ENCODE results near the gene HAX1. TPM values are rescaled to one million over a fixed set of nuclear protein-coding genes. Genes with fewer than 3 reads are reported as not detected.

HAX1 gene
- total RNA-seq, 1 donor from 2014 or later = 80.2 TPM

Other genes starting within 250 kb of the HAX1 start
- under 0.01 TPM in 2 replicates for gene NUP210L, start 117.6 kb upstream of the HAX1 start, total RNA-seq
- 298 and 390 TPM in 2 replicates for gene TPM3, start 80.5 kb upstream of the HAX1 start, total RNA-seq
- not detected in 2 replicates for gene CFAP141, start 66.3 kb upstream of the HAX1 start, total RNA-seq
- gene UBAP2L, start 51.7 kb upstream of the HAX1 start, total RNA-seq = 34.9 and 49.2 TPM in 2 replicates
- gene AQP10, start 48.5 kb downstream of the HAX1 start, total RNA-seq = not detected in 2 replicates
- 44.6 and 53.3 TPM in 2 replicates for gene ATP8B2, start 52.9 kb downstream of the HAX1 start, total RNA-seq
- 11.3 and 12.7 TPM in 2 replicates for gene IL6R, start 132.7 kb downstream of the HAX1 start, total RNA-seq
- gene TDRD10, start 229.6 kb downstream of the HAX1 start, total RNA-seq = 3.5 and 7.2 TPM in 2 replicates
- 69.1 and 86.5 TPM in 2 replicates for gene SHE, start 229.8 kb downstream of the HAX1 start, total RNA-seq